G401 (cell line): ENCODE measurements around the gene NHLH2. TPM values are rescaled to one million over a fixed set of nuclear protein-coding genes. Genes with fewer than 3 reads are reported as not detected.
A peak's percentile ranks its signal among the peaks of the same experiment; 100 is the strongest.

Source experiments
- DNase-seq: peaks from one replicate; pipeline ENCODE4 v3.0.0-alpha.2; 2015; ENCODE audit warnings: low spot score
- in situ Hi-C: cut with HindIII; loops from 2 replicates; pipeline ENCODE4 v1.10.0; 2016; ENCODE audit warnings: low sequenced_read_pairs, mixed read lengths
- total RNA-seq: library from RNA; depleted of rRNA; stranded (reverse); fragments of >200 nt; shearing (Covaris generic); gene quantifications from 2 replicates; pipeline ENCODE4 v1.2.3, GENCODE V29; 2014; rRNA removed

The NHLH2 gene
- total RNA-seq: not detected in 2 replicates

- peak; percentile 66 for DNase-seq
- in situ Hi-C loops: no loop called here
Observed at GRCh38 chr1:115840605-115841460, at the start of gene NHLH2. Gene NHLH2, minus strand, starts transcription at chr1:115841126. Its CDS starts 2,754 bp downstream, at chr1:115838372.

- DNase-seq: no peak
- in situ Hi-C loops: no loop called here
Observed at GRCh38 chr1:115890580-115890979, 49.7 kb upstream of the NHLH2 start.

- DNase-seq: no peak
- in situ Hi-C loops: no loop called here
Observed at GRCh38 chr1:115888976-115889375, 48.0 kb upstream of the NHLH2 start.

- no peak for DNase-seq
- in situ Hi-C loops: no loop called here
Observed at GRCh38 chr1:115882913-115883902, 42.3 kb upstream of the NHLH2 start.

GRCh38 chr1:115880981-115881672, 40.2 kb upstream of the NHLH2 start:
- no peak for DNase-seq
- in situ Hi-C loops: no loop called here

GRCh38 chr1:115879977-115880376, 39.1 kb upstream of the NHLH2 start:
- in situ Hi-C loops: no loop called here
- DNase-seq: no peak

GRCh38 chr1:115877511-115877910, 36.6 kb upstream of the NHLH2 start:
- no peak for DNase-seq
- in situ Hi-C loops: no loop called here

GRCh38 chr1:115874904-115875303, 34.0 kb upstream of the NHLH2 start:
- DNase-seq: no peak
- in situ Hi-C loops: no loop called here

- in situ Hi-C loops: no loop called here
- DNase-seq: no peak
Observed at GRCh38 chr1:115874497-115874896, 33.6 kb upstream of the NHLH2 start.

- no peak for DNase-seq
- in situ Hi-C loops: no loop called here
Observed at GRCh38 chr1:115873184-115873583, 32.3 kb upstream of the NHLH2 start.

- DNase-seq: no peak
- in situ Hi-C loops: no loop called here
Observed at GRCh38 chr1:115869064-115869463, 28.1 kb upstream of the NHLH2 start.

GRCh38 chr1:115867216-115867615, 26.3 kb upstream of the NHLH2 start:
- in situ Hi-C loops: no loop called here
- DNase-seq: no peak

GRCh38 chr1:115865704-115866380, 24.9 kb upstream of the NHLH2 start:
- DNase-seq: no peak
- in situ Hi-C loops: no loop called here

GRCh38 chr1:115862403-115862802, 21.5 kb upstream of the NHLH2 start:
- in situ Hi-C loops: no loop called here
- no peak for DNase-seq

GRCh38 chr1:115854005-115854404, 13.1 kb upstream of the NHLH2 start:
- no peak for DNase-seq
- in situ Hi-C loops: no loop called here

- in situ Hi-C loops: no loop called here
- DNase-seq: no peak
Observed at GRCh38 chr1:115850937-115851336, 10.0 kb upstream of the NHLH2 start.

GRCh38 chr1:115847787-115848186, 6.9 kb upstream of the NHLH2 start:
- no peak for DNase-seq
- in situ Hi-C loops: no loop called here

GRCh38 chr1:115842948-115843347, 2.0 kb upstream of the NHLH2 start:
- DNase-seq: no peak
- in situ Hi-C loops: no loop called here

- DNase-seq: peak; percentile 63
- in situ Hi-C loops: no loop called here
Observed at GRCh38 chr1:115839679-115840237, 1.2 kb downstream of the NHLH2 start.
